Small intestine (tissue), 7 donors: ENCODE results near the gene CCDC197. TPM values are rescaled to one million over a fixed set of nuclear protein-coding genes. Genes with fewer than 3 reads are reported as not detected.

ENCODE experiments used
- DNase-seq, 2 donors: peaks; one replicate each; pipeline versions ENCODE4 v3.0.0 to v3.0.0-alpha.2; 2013
- FAIRE-seq: peaks from 2 replicates; lab custom pipeline; 2012; peaks lifted over from hg19 to GRCh38; lab: Jason Lieb, UNC
- H3K27ac ChIP-seq, 3 donors: one replicate each; pipeline ENCODE4 v1.5.1; 2013; ENCODE audit warnings: low read length in 2 of 3, mild to moderate bottlenecking in 2 of 3, control low read depth in 1 of 3, inconsistent platforms in 1 of 3, low read depth in 1 of 3, moderate library complexity in 1 of 3
- H3K27me3 ChIP-seq, 3 donors: one replicate each; pipeline ENCODE4 v1.6.1; 2013; ENCODE audit warnings: low read length in 3 of 3, inconsistent platforms in 1 of 3; ENCODE audit not compliant: control insufficient read depth in 3 of 3, insufficient read depth in 3 of 3
- H3K36me3 ChIP-seq, 3 donors: one replicate each; pipeline ENCODE4 v1.6.1; 2013; ENCODE audit warnings: low read length in 3 of 3, inconsistent platforms in 1 of 3, low read depth in 1 of 3, mild to moderate bottlenecking in 1 of 3, moderate library complexity in 1 of 3; ENCODE audit not compliant: control insufficient read depth in 3 of 3, insufficient read depth in 2 of 3
- H3K4me1 ChIP-seq, 3 donors: one replicate each; pipeline ENCODE4 v1.6.1; 2013; ENCODE audit warnings: low read length in 2 of 3, inconsistent platforms in 1 of 3, low read depth in 1 of 3, mild to moderate bottlenecking in 1 of 3, moderate library complexity in 1 of 3; ENCODE audit not compliant: control insufficient read depth in 3 of 3, insufficient read depth in 2 of 3
- H3K4me3 ChIP-seq, 3 donors: one replicate each; pipeline ENCODE4 v1.5.1; 2013; ENCODE audit warnings: low read length in 3 of 3, control low read depth in 1 of 3, inconsistent platforms in 1 of 3, low read depth in 1 of 3, mild to moderate bottlenecking in 1 of 3, moderate library complexity in 1 of 3
- H3K9me3 ChIP-seq, 2 donors: one replicate each; pipeline ENCODE4 v1.6.1; 2013; ENCODE audit warnings: low read depth in 1 of 2, low read length in 1 of 2; ENCODE audit not compliant: control insufficient read depth in 2 of 2, insufficient read depth in 1 of 2
- WGBS, 3 donors: extraction: QIAGEN DNeasy Blood & Tissue Kit; methylation state at CpG; one replicate each; pipeline ENCODE4 v1.1.7; 2013; 5-methylcytosine and 5-hydroxymethylcytosine counted together
- polyA plus RNA-seq, 4 donors: library from polyadenylated mRNA; stranded (reverse) in 3 of 4; unstranded in 1 of 4; fragments of 200-250 nt in 3 of 4; fragments of 120-200 nt in 1 of 4; gene quantifications; one replicate each; pipeline versions ENCODE4 v1.2.1 to v1.2.3, GENCODE V29; 2013
- donor health status: healthy with polysubstance abuse.
- donor health status: control.
- donor health status: control.
- donor health status: Bipolar disorder and iron deficiency.
- donor health status: healthy.

Gene CCDC197
- polyA plus RNA-seq, 4 donors: not detected

DNA sequence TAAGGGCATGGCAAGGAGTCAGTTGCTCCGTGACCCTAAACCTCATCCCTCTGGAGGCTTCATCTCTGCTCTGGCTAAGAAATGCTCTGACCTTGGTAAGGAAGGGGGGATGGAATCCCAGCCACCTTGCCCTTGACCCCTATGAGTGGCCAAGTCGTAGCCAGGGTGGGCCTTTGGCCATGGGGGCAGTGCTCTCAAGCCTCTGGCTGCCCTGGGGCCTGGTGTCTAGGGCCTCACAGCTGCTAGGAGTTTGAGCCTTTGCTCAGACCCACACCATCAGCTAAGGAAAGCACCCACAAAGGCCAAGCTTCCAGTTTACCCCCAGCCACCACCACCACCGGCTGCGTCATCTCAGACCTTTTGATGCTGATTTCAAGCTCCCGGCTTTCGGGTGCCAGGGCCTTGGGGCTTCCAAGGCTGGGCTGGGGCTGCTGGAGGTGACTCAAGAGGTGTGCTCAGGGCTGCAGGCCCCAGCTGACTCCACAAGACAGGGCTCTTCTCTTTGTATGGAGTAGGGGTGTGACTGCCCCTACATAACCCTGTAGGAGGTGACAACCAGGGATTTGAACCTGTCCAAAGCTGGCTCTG, 24.4 kb upstream of the CCDC197 start:
- Histone ChIP-seq H3K27ac (peak overlapping the region in 2 of 3 donors; percentile 19 to 66), H3K4me1 (peaks cover 0 to 7% (median 0%) of the 10 kb centered on the region in 3 donors), H3K27me3 (no peaks in the 10 kb centered on the region), H3K9me3 (no peaks in the 10 kb centered on the region), H3K36me3 (no peaks in the 10 kb centered on the region), H3K4me3 (no peak overlapping the region)
- 77 to 89% (median 78%) methylated on average over 6 of the region's 6 CpGs for WGBS, 3 donors
- DNase-seq (no peak), FAIRE-seq (no peak)

GRCh38 chr14:93973607-93974006, 23.5 kb upstream of the CCDC197 start:
- Histone ChIP-seq H3K9me3 (no peaks in the 10 kb centered on the region), H3K36me3 (no peaks in the 10 kb centered on the region), H3K4me3 (peak overlapping the region in 1 of 3 donors; percentile 23), H3K27me3 (no peaks in the 10 kb centered on the region), H3K27ac (peak overlapping the region in 1 of 3 donors; percentile 24), H3K4me1 (peaks cover 0 to 7% (median 0%) of the 10 kb centered on the region in 3 donors)
- no peak for FAIRE-seq
- 74 to 94% (median 79%) methylated on average over 5 to 6 of the region's 6 CpGs for WGBS, 3 donors
- DNase-seq: no peak

DNA sequence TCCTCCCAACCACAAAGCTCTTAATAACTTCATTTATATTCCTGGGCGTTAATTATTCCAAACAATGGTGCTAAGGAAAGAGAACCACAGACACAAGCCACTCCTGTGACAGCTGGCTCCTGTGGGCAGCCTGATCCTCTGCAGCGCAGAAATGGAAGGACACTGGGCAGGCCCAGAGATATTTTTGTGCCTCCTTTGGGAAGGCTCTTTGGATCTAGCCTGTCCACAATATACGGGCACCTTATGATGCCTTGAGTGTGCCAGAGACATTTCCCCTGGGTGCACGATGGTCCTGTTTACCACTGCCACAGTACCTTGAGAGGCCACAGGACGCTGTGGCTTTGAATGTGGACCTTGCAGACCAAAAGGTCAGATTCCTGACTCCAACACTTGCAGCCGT, 22.8 kb upstream of the CCDC197 start:
- peak overlapping the region in 1 of 3 donors; percentile 13 for H3K4me3 ChIP-seq
- no peaks in the 10 kb centered on the region for H3K27me3 ChIP-seq
- peaks cover 0 to 7% (median 0%) of the 10 kb centered on the region in 3 donors for H3K4me1 ChIP-seq
- peak overlapping the region in 1 of 3 donors; percentile 45 for H3K27ac ChIP-seq
- DNase-seq (no peak), FAIRE-seq (no peak)
- no peaks in the 10 kb centered on the region for H3K9me3 ChIP-seq
- WGBS, 3 donors: 78 to 84% (median 82%) methylated on average over 6 of the region's 6 CpGs
- no peaks in the 10 kb centered on the region for H3K36me3 ChIP-seq

GRCh38 chr14:93974833-93975232, 22.3 kb upstream of the CCDC197 start:
- FAIRE-seq: no peak
- Histone ChIP-seq H3K4me3 (peak overlapping the region in 1 of 3 donors; percentile 13), H3K4me1 (peaks cover 0 to 6% (median 0%) of the 10 kb centered on the region in 3 donors), H3K9me3 (no peaks in the 10 kb centered on the region), H3K36me3 (no peaks in the 10 kb centered on the region), H3K27ac (peak overlapping the region in 2 of 3 donors; percentile 38 to 56), H3K27me3 (no peaks in the 10 kb centered on the region)
- no peak for DNase-seq
- WGBS, 3 donors: 73 to 86% (median 85%) methylated on average over 12 of the region's 12 CpGs

DNA sequence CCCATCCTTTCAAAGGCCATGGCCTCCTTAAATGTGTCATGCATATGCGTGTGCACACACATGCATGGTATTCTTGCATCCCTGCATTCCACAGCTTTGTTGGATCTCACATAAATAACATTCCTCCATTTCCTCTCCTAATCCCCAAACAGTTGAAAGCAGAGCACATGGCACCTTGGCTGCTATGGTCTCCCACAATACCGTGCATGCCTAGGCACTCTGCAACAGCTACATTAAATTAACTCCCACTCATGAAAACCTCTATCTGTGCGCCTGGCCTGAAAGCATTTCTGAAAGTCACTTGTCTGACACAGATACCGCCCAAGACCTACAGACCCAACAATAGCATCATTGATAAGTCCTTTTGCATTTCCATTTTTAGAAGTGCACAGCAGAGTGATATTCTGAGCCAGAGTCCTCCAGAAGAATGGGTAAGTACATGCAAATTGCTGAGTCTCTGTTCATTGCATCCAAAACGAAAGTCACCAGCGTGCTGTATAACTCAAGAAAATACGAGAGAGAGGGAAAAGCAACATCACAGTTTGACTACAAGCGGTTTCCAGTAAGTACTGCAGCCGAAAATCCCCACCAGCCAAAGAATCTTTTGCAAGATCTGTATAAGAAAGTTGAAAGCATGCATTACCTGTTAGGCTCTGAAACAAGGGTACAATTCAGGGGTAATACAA, 21.2 kb upstream of the CCDC197 start:
- no peak for DNase-seq
- H3K27ac ChIP-seq: peak overlapping the region; percentile 17 to 56 (median 56)

GRCh38 chr14:93976477-93977057, 20.5 kb upstream of the CCDC197 start, which contains the start of gene ASB2:
Gene ASB2, minus strand, starts transcription at chr14:93976570. Its CDS starts 12,031 bp downstream, at chr14:93964539.
- 26 to 62% (median 42%) methylated on average over 12 of the region's 12 CpGs for WGBS, 3 donors
- Histone ChIP-seq H3K4me3 (peak within 1 kb of the TSS in 2 of 3 donors; percentile 13 to 32), H3K27ac (peak within 1 kb of the TSS; percentile 53 to 56 (median 56))

More for the DNA sequence above, 21.2 kb upstream of the CCDC197 start:
- Histone ChIP-seq H3K27me3 (no peaks in the 10 kb centered on the region), H3K36me3 (no peaks in the 10 kb centered on the region), H3K4me3 (peak overlapping the region in 2 of 3 donors; percentile 13 to 32), H3K4me1 (peaks cover 0 to 3% (median 0%) of the 10 kb centered on the region in 3 donors), H3K9me3 (no peaks in the 10 kb centered on the region)
- WGBS, 3 donors: 51 to 61% (median 52%) methylated on average over 9 of the region's 9 CpGs
- FAIRE-seq: no peak

GRCh38 chr14:93977171-93977570, 19.9 kb upstream of the CCDC197 start:
- no peak for FAIRE-seq
- Histone ChIP-seq H3K4me1 (peaks cover 0 to 3% (median 0%) of the 10 kb centered on the region in 3 donors), H3K27ac (peak overlapping the region; percentile 53 to 56 (median 56)), H3K36me3 (no peaks in the 10 kb centered on the region), H3K27me3 (no peaks in the 10 kb centered on the region), H3K4me3 (no peak overlapping the region), H3K9me3 (no peaks in the 10 kb centered on the region)
- WGBS, 3 donors: 63 to 70% (median 68%) methylated on average over 5 of the region's 5 CpGs
- no peak for DNase-seq

More at GRCh38 chr14:93976477-93977057, 20.5 kb upstream of the CCDC197 start, which contains the start of gene ASB2:
- FAIRE-seq: no peak
- peaks cover 0 to 3% (median 0%) of the 10 kb centered on the region in 3 donors for H3K4me1 ChIP-seq
- H3K36me3 ChIP-seq: no peaks in the 10 kb centered on the region
- no peaks in the 10 kb centered on the region for H3K27me3 ChIP-seq
- no peaks in the 10 kb centered on the region for H3K9me3 ChIP-seq
- no peak for DNase-seq
